Measurements from ENCODE around the gene GNLY. TPM values are rescaled to one million over a fixed set of nuclear protein-coding genes. Genes with fewer than 3 reads are reported as not detected.

GNLY gene
- total and polyA plus RNA-seq, 8 donors, result 0.28 to 1.3 (median 0.76) TPM; not detected in 3

DNA sequence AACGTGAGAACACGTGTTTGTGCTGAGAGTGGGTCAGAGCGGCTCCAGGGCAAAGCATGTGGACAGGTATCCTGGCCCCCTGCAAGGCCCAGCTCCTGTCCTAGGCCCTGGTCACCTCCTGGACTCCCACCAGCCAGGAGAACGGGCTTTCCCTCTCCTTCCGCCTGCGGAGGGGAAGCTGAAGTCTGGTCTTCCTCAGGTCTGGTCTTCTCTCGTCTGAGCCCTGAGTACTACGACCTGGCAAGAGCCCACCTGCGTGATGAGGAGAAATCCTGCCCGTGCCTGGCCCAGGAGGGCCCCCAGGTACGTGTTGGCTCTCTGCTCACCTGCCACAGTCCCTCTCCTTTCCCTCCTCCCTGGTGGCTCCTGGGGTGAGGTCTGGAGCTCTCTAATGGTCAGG lies 963 bp downstream of the GNLY start:
- no peak overlapping the region for H3K27ac ChIP-seq
- no peaks in the 10 kb centered on the region for H3K4me1 ChIP-seq
- TF ChIP-seq, protein P1, sequence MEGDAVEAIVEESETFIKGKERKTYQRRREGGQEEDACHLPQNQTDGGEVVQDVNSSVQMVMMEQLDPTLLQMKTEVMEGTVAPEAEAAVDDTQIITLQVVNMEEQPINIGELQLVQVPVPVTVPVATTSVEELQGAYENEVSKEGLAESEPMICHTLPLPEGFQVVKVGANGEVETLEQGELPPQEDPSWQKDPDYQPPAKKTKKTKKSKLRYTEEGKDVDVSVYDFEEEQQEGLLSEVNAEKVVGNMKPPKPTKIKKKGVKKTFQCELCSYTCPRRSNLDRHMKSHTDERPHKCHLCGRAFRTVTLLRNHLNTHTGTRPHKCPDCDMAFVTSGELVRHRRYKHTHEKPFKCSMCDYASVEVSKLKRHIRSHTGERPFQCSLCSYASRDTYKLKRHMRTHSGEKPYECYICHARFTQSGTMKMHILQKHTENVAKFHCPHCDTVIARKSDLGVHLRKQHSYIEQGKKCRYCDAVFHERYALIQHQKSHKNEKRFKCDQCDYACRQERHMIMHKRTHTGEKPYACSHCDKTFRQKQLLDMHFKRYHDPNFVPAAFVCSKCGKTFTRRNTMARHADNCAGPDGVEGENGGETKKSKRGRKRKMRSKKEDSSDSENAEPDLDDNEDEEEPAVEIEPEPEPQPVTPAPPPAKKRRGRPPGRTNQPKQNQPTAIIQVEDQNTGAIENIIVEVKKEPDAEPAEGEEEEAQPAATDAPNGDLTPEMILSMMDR (IDR thresholded peaks at IDR 0.05), result no peak
- H3K27me3 ChIP-seq, result no peaks in the 10 kb centered on the region
- H3K36me3 ChIP-seq, result no peaks in the 10 kb centered on the region
- H3K4me3 ChIP-seq, result no peak overlapping the region
- DNase-seq, result no peak
- intact Hi-C loops (cut with DNase I), result no loop called here
- 83 to 90% methylated on average over 11 of the region's 11 CpGs for WGBS, 2 donors
- H3K9me3 ChIP-seq, result no peaks in the 10 kb centered on the region
- FAIRE-seq, result no peak
- no peak for ATAC-seq

DNA sequence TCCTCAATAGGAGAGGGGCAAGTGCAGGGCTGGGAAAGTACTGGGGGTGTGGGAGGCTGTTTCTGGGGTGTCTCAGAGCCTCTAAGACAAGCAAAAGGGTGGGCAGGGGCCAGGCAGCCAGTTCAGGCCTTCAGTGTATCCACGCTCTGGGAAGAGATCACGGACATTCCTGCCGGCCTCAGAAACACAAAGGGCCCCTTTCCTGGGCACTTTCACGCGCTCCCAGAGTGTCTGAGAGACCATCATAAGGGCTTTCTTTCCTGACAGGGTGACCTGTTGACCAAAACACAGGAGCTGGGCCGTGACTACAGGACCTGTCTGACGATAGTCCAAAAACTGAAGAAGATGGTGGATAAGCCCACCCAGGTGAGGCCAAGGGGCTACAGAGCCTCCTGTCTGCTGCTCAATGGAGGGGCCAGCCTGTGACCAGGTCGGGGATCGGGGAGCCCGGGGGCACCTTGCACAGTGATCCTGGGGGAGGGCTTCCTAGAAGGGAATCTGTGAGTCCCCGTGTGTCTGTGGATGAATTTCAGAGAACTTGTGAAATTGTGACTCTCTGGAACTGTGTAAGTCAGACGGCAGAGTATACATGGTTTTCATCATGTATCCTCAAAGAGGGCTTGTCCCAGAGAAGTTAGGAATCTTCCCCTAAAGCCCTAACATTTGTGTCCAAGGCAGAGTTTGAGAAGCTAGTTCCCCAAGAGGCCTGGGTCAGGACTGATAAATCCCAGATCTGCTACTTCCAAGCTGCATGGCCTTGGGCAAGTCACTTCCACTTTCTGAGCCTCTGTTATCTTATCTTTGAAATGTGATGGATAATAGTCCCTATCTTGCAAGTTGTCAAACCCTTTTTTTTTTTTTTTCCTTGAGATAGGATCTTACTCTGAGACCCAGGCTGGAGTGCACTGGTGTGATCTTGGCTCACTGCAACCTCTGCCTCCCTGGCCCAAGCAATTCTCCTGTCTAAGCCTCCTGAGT lies 1.8 kb downstream of the GNLY start:
- ATAC-seq (no peak), FAIRE-seq (no peak), DNase-seq (no peak)
- Histone ChIP-seq H3K36me3 (no peaks in the 10 kb centered on the region), H3K27me3 (no peaks in the 10 kb centered on the region), H3K27ac (no peak overlapping the region), H3K9me3 (no peaks in the 10 kb centered on the region), H3K4me3 (no peak overlapping the region), H3K4me1 (no peaks in the 10 kb centered on the region)
- TF ChIP-seq, protein P1 (IDR thresholded peaks at IDR 0.05), result no peak
- intact Hi-C loops (cut with DNase I), result no loop called here
- 83 to 92% methylated on average over 12 of the region's 12 CpGs for WGBS, 2 donors

DNA sequence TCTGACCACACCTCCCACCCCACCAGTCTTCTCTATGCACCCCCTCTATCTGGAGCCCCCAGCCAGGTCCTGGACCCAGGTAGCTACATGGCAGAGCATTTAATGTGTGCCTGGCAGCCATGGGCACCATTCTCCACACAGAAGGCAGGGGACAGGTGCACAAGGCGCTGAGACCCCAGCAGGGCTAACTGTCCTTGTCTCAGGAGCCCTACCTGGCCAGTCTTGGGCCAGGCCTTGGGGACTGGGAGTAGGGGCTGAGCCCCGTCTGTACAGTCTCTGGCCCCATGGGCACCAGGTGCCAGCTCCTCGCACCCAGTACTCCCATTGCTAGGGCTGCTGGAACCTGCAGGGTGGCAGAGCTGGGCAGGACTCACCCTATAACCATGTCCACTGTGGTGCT lies 2.9 kb downstream of the GNLY start:
- FAIRE-seq (no peak), ATAC-seq (no peak), DNase-seq (no peak)
- Histone ChIP-seq H3K4me1 (no peaks in the 10 kb centered on the region), H3K27me3 (no peaks in the 10 kb centered on the region), H3K27ac (no peak overlapping the region), H3K4me3 (no peak overlapping the region), H3K9me3 (no peaks in the 10 kb centered on the region), H3K36me3 (no peaks in the 10 kb centered on the region)
- 63 to 92% methylated on average over 3 of the region's 3 CpGs for WGBS, 2 donors
- TF ChIP-seq, protein P1 (IDR thresholded peaks at IDR 0.05), result no peak
- intact Hi-C loops (cut with DNase I), result no loop called here

DNA sequence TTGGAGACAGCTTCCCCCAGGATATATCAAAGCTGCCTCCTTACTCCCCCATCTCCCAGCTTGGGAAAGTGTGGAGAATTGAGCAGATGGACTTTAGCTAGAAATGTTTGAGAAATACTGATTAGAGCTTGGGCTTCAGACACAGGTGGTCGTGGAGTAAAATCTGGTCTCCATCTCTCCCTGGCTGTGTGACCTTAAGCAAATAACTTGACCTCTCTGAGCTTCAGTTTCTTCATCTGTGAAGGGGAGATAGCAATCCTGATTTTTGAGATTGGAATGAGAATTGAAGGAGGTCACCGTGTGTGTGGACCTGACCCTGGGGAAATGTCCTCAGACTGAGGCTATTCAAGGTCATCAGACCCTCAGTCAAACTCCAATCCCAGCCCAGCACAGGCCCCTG lies 3.6 kb downstream of the GNLY start:
- DNase-seq (no peak), FAIRE-seq (no peak), ATAC-seq (no peak)
- Histone ChIP-seq H3K9me3 (no peaks in the 10 kb centered on the region), H3K36me3 (no peaks in the 10 kb centered on the region), H3K27me3 (no peaks in the 10 kb centered on the region), H3K4me3 (no peak overlapping the region), H3K4me1 (no peaks in the 10 kb centered on the region), H3K27ac (no peak overlapping the region)
- TF ChIP-seq, protein P1 (IDR thresholded peaks at IDR 0.05), result no peak
- intact Hi-C loops (cut with DNase I), result no loop called here
- WGBS, 2 donors, result 31 to 47% methylated on average over 2 of the region's 2 CpGs
